Caco-2 (cell line): ENCODE measurements around the gene ATP8A2. TPM values are rescaled to one million over a fixed set of nuclear protein-coding genes. Genes with fewer than 3 reads are reported as not detected.
A peak's percentile ranks its signal among the peaks of the same experiment; 100 is the strongest.

Experiments
- BruUV-seq: library from RNA; stranded (reverse); fragments of 400-500 nt; replicated peaks from 2 replicates; lab custom pipeline; 2021; lab: Mats Ljungman, UMichigan
- CTCF ChIA-PET: fragments of 300-600 bp; sonication (Branson Sonifier 250); formaldehyde crosslinking; loops from one replicate; lab custom pipeline; 2022; ENCODE audit warnings: antibody characterized with exemption; lab: Charles Lee
- POLR2A ChIA-PET: fragments of 300-600 bp; sonication (Branson Sonifier 250); formaldehyde crosslinking; loops from one replicate; lab custom pipeline; 2022; ENCODE audit warnings: antibody characterized with exemption; lab: Charles Lee
- DNase-seq, 2 experiments: peaks; one replicate each; pipeline versions ENCODE4 v3.0.0 to v3.0.0-alpha.2; 2020 to 2022
- H3K27me3 ChIP-seq: replicated peaks from 2 replicates; pipeline ENCODE4 v1.6.0; 2011; ENCODE audit warnings: low read length; ENCODE audit not compliant: control insufficient read depth, insufficient read depth
- H3K36me3 ChIP-seq: 2 replicates; pipeline ENCODE4 v1.5.1; 2011; ENCODE audit warnings: low read length; ENCODE audit not compliant: control insufficient read depth, insufficient read depth
- H3K4me1 ChIP-seq: fragments of 250-450 bp; sonication (Bioruptor Pico); 2 replicates; pipeline ENCODE4 v1.5.1; 2020; ENCODE audit warnings: mild to moderate bottlenecking
- H3K4me3 ChIP-seq: 2 replicates; pipeline ENCODE4 v1.5.1; 2011; ENCODE audit warnings: low read depth, mild to moderate bottlenecking, control low read depth, low read length
- H3K9me3 ChIP-seq: fragments of 250-450 bp; sonication (Bioruptor Pico); 2 replicates; pipeline ENCODE4 v1.5.1; 2020; ENCODE audit warnings: mild to moderate bottlenecking, moderate library complexity
- H3K27ac Mint-ChIP-seq: one replicate; pipeline ENCODE4 v1.8.0; 2022; ENCODE audit warnings: mixed read lengths; ENCODE audit not compliant: unreplicated experiment
- H3K27me3 Mint-ChIP-seq: one replicate; pipeline ENCODE4 v1.8.0; 2022; ENCODE audit warnings: mixed read lengths; ENCODE audit not compliant: insufficient read depth, unreplicated experiment
- H3K36me3 Mint-ChIP-seq: one replicate; pipeline ENCODE4 v1.8.0; 2022; ENCODE audit warnings: mild to moderate bottlenecking, mixed read lengths; ENCODE audit not compliant: insufficient read depth, unreplicated experiment
- H3K4me1 Mint-ChIP-seq: one replicate; pipeline ENCODE4 v1.8.0; 2022; ENCODE audit warnings: low read depth, mixed read lengths; ENCODE audit not compliant: unreplicated experiment
- H3K4me3 Mint-ChIP-seq: one replicate; pipeline ENCODE4 v1.8.0; 2022; ENCODE audit warnings: mild to moderate bottlenecking, moderate library complexity, mixed read lengths; ENCODE audit not compliant: unreplicated experiment
- H3K9me3 Mint-ChIP-seq: one replicate; pipeline ENCODE4 v1.8.0; 2022; ENCODE audit warnings: mixed read lengths; ENCODE audit not compliant: unreplicated experiment
- CTCF ChIP-seq, 2 experiments: fragments of 200-600 bp in 1 of 2; IDR thresholded peaks; 1 replicate in 1 of 2; 2 replicates in 1 of 2; pipeline versions ENCODE4 v1.5.1 to v1.8.0; 2011 to 2022; ENCODE audit warnings: antibody characterized with exemption in 1 of 2, control low read depth in 1 of 2, inconsistent platforms in 1 of 2, low read depth in 1 of 2, low read length in 1 of 2, mild to moderate bottlenecking in 1 of 2, moderate library complexity in 1 of 2; ENCODE audit not compliant: insufficient read depth in 1 of 2, severe bottlenecking in 1 of 2, unreplicated experiment in 1 of 2
- intact Hi-C: fragments of 100-400 bp; cut with micrococcal nuclease; formaldehyde crosslinking; loops from one replicate; pipeline ENCODE4 v1.10.0; 2022; ENCODE audit not compliant: unreplicated experiment
- total RNA-seq: library from RNA; stranded (reverse); gene quantifications from 2 replicates; pipeline ENCODE4 v1.2.3, GENCODE V29; 2022

The ATP8A2 gene
- total RNA-seq, 1 experiment from 2014 or later: 0.05 TPM

GRCh38 chr13:25881136-25881926, 509.6 kb downstream of the ATP8A2 start:
- Mint-ChIP-seq H3K27ac (no peak overlapping the region), H3K4me1 (peaks cover 31% of the 10 kb centered on the region), H3K4me3 (peak overlapping the region; percentile 50), H3K27me3 (no peaks in the 10 kb centered on the region), H3K9me3 (no peaks in the 10 kb centered on the region), H3K36me3 (no peaks in the 10 kb centered on the region)
- peaks cover 5% of the 10 kb centered on the region; the same call in 1 of the 2 replicates for H3K4me1 ChIP-seq
- intact Hi-C loops: no loop called here
- no peak for TF ChIP-seq CTCF (IDR thresholded peaks at IDR 0.05; ENCODE audit: insufficient read depth in 1 of 2, low read depth in 1 of 2, low read length in 1 of 2, severe bottlenecking in 1 of 2, unreplicated experiment in 1 of 2)
- H3K36me3 ChIP-seq: no peaks in the 10 kb centered on the region
- BruUV-seq: no TSS peak
- H3K9me3 ChIP-seq: no peaks in the 10 kb centered on the region
- POLR2A ChIA-PET: no interaction called here
- no peak for DNase-seq
- no peak overlapping the region for H3K4me3 ChIP-seq
- H3K27me3 ChIP-seq: no peaks in the 10 kb centered on the region; the same call in none of the 2 replicates
- CTCF ChIA-PET: no interaction called here

- Histone ChIP-seq H3K4me3 (no peak overlapping the region), H3K9me3 (no peaks in the 10 kb centered on the region), H3K27me3 (no peaks in the 10 kb centered on the region; the same call in none of the 2 replicates), H3K36me3 (no peaks in the 10 kb centered on the region), H3K4me1 (peaks cover 5% of the 10 kb centered on the region; the same call in 1 of the 2 replicates)
- no peaks in the 10 kb centered on the region for H3K9me3 Mint-ChIP-seq
- H3K27ac Mint-ChIP-seq: no peak overlapping the region
- ChIA-PET CTCF (no interaction called here), POLR2A (no interaction called here)
- peaks cover 31% of the 10 kb centered on the region for H3K4me1 Mint-ChIP-seq
- TF ChIP-seq CTCF (IDR thresholded peaks at IDR 0.05; ENCODE audit: insufficient read depth in 1 of 2, low read depth in 1 of 2, low read length in 1 of 2, severe bottlenecking in 1 of 2, unreplicated experiment in 1 of 2): no peak
- intact Hi-C loops: no loop called here
- peak in 1 of 2 experiments; percentile 17 for DNase-seq
- no peaks in the 10 kb centered on the region for H3K27me3 Mint-ChIP-seq
- no peaks in the 10 kb centered on the region for H3K36me3 Mint-ChIP-seq
- BruUV-seq: no TSS peak
- peak overlapping the region; percentile 50 for H3K4me3 Mint-ChIP-seq
Observed at GRCh38 chr13:25881971-25882451, 510.2 kb downstream of the ATP8A2 start.

- Mint-ChIP-seq H3K27me3 (no peaks in the 10 kb centered on the region), H3K27ac (no peak overlapping the region), H3K4me1 (peaks cover 26% of the 10 kb centered on the region), H3K9me3 (no peaks in the 10 kb centered on the region), H3K4me3 (peak overlapping the region; percentile 50), H3K36me3 (no peaks in the 10 kb centered on the region)
- Histone ChIP-seq H3K27me3 (no peaks in the 10 kb centered on the region; the same call in none of the 2 replicates), H3K36me3 (no peaks in the 10 kb centered on the region), H3K4me3 (no peak overlapping the region), H3K9me3 (no peaks in the 10 kb centered on the region), H3K4me1 (peaks cover 5% of the 10 kb centered on the region; the same call in 1 of the 2 replicates)
- intact Hi-C loops: no loop called here
- TF ChIP-seq CTCF (IDR thresholded peaks at IDR 0.05; ENCODE audit: insufficient read depth in 1 of 2, low read depth in 1 of 2, low read length in 1 of 2, severe bottlenecking in 1 of 2, unreplicated experiment in 1 of 2): no peak
- ChIA-PET CTCF (no interaction called here), POLR2A (interaction anchor here (0.6 kb wide), 1 partner anchor 10 kb away, joined by 3 read pairs; no protein-coding TSS in a partner anchor)
- no TSS peak for BruUV-seq
- no peak for DNase-seq
Observed at GRCh38 chr13:25882466-25883357, 510.9 kb downstream of the ATP8A2 start.
